Measurements from ENCODE around the gene NLE1.

The NLE1 gene

GRCh38 chr17:35086931-35087573, 55.1 kb downstream of the NLE1 start:
- no peak for DNase-seq (ENCODE audit: low read depth in 2 of 2)

- DNase-seq (ENCODE audit: low read depth in 2 of 2): no peak
Measured at GRCh38 chr17:35086164-35086563, 55.9 kb downstream of the NLE1 start.

GRCh38 chr17:35084987-35085386, 57.1 kb downstream of the NLE1 start:
- DNase-seq (ENCODE audit: low read depth in 2 of 2): no peak

- no peak for DNase-seq (ENCODE audit: low read depth in 2 of 2)
Measured at GRCh38 chr17:35083071-35083470, 59.0 kb downstream of the NLE1 start.

GRCh38 chr17:35082073-35082657, 59.9 kb downstream of the NLE1 start:
- DNase-seq (ENCODE audit: low read depth in 2 of 2): no peak

- DNase-seq (ENCODE audit: low read depth in 2 of 2): no peak
Measured at GRCh38 chr17:35081638-35082037, 60.5 kb downstream of the NLE1 start.

- DNase-seq (ENCODE audit: low read depth in 2 of 2): no peak
Measured at GRCh38 chr17:35080536-35080935, 61.6 kb downstream of the NLE1 start.

GRCh38 chr17:35079547-35080423, 62.3 kb downstream of the NLE1 start:
- DNase-seq (ENCODE audit: low read depth in 2 of 2): no peak

Measured in stimulated activated CD8-positive, alpha-beta memory T cell treated with anti-CD3 and anti-CD28 coated beads, Interleukin-15, amount 100 ng/mL, for 4 hours (primary cell).